ENCODE results near the gene DOK6.

- no peak for TF ChIP-seq JUN (IDR thresholded peaks at IDR 0.05; ENCODE audit: borderline replicate concordance, low read depth, low read length)
- TF ChIP-seq JUN (CRISPR knock-in tag; IDR thresholded peaks at IDR 0.05; ENCODE audit: borderline replicate concordance) = no peak
- no peak for TF ChIP-seq POLR2A (conservative IDR thresholded peaks at IDR 0.05)
Observed at GRCh38 chr18:69708844-69709243, 308.2 kb downstream of the DOK6 start.
